Measurements from ENCODE around the gene AKR1C4. TPM values are rescaled to one million over a fixed set of nuclear protein-coding genes. Genes with fewer than 3 reads are reported as not detected.
"Not testable (repeated sequence)": the region's sequence is repeated elsewhere in the genome, so short reads cannot be mapped to it uniquely, and the experiment has no call there.

Gene AKR1C4
- total RNA-seq, 2 donors from 2014 or later, result not detected

- Histone ChIP-seq H3K4me1 (no peaks in the 10 kb centered on the region), H3K27ac (no peak overlapping the region), H3K36me3 (no peaks in the 10 kb centered on the region), H3K9me3 (peaks cover 0 to 55% of the 10 kb centered on the region in 2 donors), H3K27me3 (no peaks in the 10 kb centered on the region), H3K4me3 (no peak overlapping the region)
- no peak for DNase-seq (ENCODE audit: low spot score)
- TF ChIP-seq CTCF (IDR thresholded peaks at IDR 0.05), result no peak
Observed at GRCh38 chr10:5168897-5169420, 27.7 kb upstream of the AKR1C4 start.

- not testable (repeated sequence) for H3K4me3 ChIP-seq; DNase-seq (ENCODE audit: low spot score); H3K36me3 ChIP-seq; H3K9me3 ChIP-seq; H3K27me3 ChIP-seq; H3K27ac ChIP-seq; H3K4me1 ChIP-seq
Observed at GRCh38 chr10:5175581-5175980, 21.1 kb upstream of the AKR1C4 start.

- not testable (repeated sequence) for H3K4me3 ChIP-seq
Observed at GRCh38 chr10:5180503-5180902, 16.1 kb upstream of the AKR1C4 start.

GRCh38 chr10:5183923-5184322, 12.7 kb upstream of the AKR1C4 start:
- no peaks in the 10 kb centered on the region for H3K36me3 ChIP-seq
- no peak for TF ChIP-seq CTCF (IDR thresholded peaks at IDR 0.05)
- no peak for DNase-seq (ENCODE audit: low spot score)
- H3K4me3 ChIP-seq, result no peak overlapping the region
- no peaks in the 10 kb centered on the region for H3K9me3 ChIP-seq
- no peaks in the 10 kb centered on the region for H3K27me3 ChIP-seq
- H3K4me1 ChIP-seq, result no peaks in the 10 kb centered on the region
- no peak overlapping the region for H3K27ac ChIP-seq

More at GRCh38 chr10:5180503-5180902, 16.1 kb upstream of the AKR1C4 start:
- not testable (repeated sequence) for DNase-seq (ENCODE audit: low spot score); H3K36me3 ChIP-seq; H3K27me3 ChIP-seq; H3K27ac ChIP-seq; H3K4me1 ChIP-seq; H3K9me3 ChIP-seq

- Histone ChIP-seq H3K27me3 (no peaks in the 10 kb centered on the region), H3K4me3 (no peak within 1 kb of the TSS), H3K36me3 (no peaks in the 10 kb centered on the region), H3K4me1 (no peaks in the 10 kb centered on the region), H3K9me3 (no peaks in the 10 kb centered on the region), H3K27ac (no peak within 1 kb of the TSS)
- DNase-seq (ENCODE audit: low spot score), result no peak
- no peak for TF ChIP-seq CTCF (IDR thresholded peaks at IDR 0.05)
Observed at GRCh38 chr10:5184987-5185775, 11.5 kb upstream of the AKR1C4 start, which contains the start of gene AKR1C8. AKR1C8 (minus strand) TSS chr10:5185150; CDS start chr10:5185104, 46 bp downstream.

GRCh38 chr10:5187867-5188266, 8.8 kb upstream of the AKR1C4 start:
- no peak for TF ChIP-seq CTCF (IDR thresholded peaks at IDR 0.05)
- H3K36me3 ChIP-seq, result no peaks in the 10 kb centered on the region
- H3K9me3 ChIP-seq, result no peaks in the 10 kb centered on the region
- no peaks in the 10 kb centered on the region for H3K27me3 ChIP-seq
- DNase-seq (ENCODE audit: low spot score), result no peak
- H3K4me3 ChIP-seq, result no peak overlapping the region
- H3K4me1 ChIP-seq, result no peaks in the 10 kb centered on the region
- H3K27ac ChIP-seq, result no peak overlapping the region

Data from right atrium auricular region (tissue), 2 donors.